C4-2B (cell line): ENCODE data around the gene TTYH3.

Experiments
- CTCF ChIP-seq: fragments of 450-650 bp; conservative IDR thresholded peaks from 2 replicates; pipeline ENCODE4 v1.5.1; 2017; ENCODE audit warnings: mild to moderate bottlenecking
- ZFX ChIP-seq: fragments of 450-650 bp; IDR thresholded peaks from 2 replicates; pipeline ENCODE4 v1.6.1; 2017

GRCh38 chr7:2651847-2652735 lies 20.3 kb downstream of the TTYH3 start:
- no peak for TF ChIP-seq CTCF
- no peak for TF ChIP-seq ZFX
